HepG2 (cell line): ENCODE results near the gene MIDN. TPM values are rescaled to one million over a fixed set of nuclear protein-coding genes. Genes with fewer than 3 reads are reported as not detected.

Source experiments
- CREB3 ChIP-seq: sonication (generic); formaldehyde crosslinking; IDR thresholded peaks from 2 replicates; pipeline ENCODE4 v1.5.0; 2020; ENCODE audit warnings: missing genetic modification reagents
- DNMT1 ChIP-seq: sonication (generic); formaldehyde crosslinking; IDR thresholded peaks from 2 replicates; pipeline ENCODE4 v1.5.1; 2020; ENCODE audit warnings: mild to moderate bottlenecking, missing genetic modification reagents
- HBP1 ChIP-seq: IDR thresholded peaks from 2 replicates; pipeline ENCODE4 v1.6.1; 2016; ENCODE audit warnings: low read depth, control low read depth
- HMGXB4 ChIP-seq, 2 experiments: sonication (generic) in 1 of 2; formaldehyde crosslinking in 1 of 2; IDR thresholded peaks; 2 replicates each; pipeline versions ENCODE4 v1.4.0 to v1.6.1; 2018 to 2020; ENCODE audit warnings: missing genetic modification reagents in 2 of 2, borderline replicate concordance in 1 of 2, low read depth in 1 of 2, mild to moderate bottlenecking in 1 of 2, missing biosample characterization in 1 of 2
- MYC ChIP-seq: sonication (generic); formaldehyde crosslinking; IDR thresholded peaks from 2 replicates; pipeline ENCODE4 v1.9.0; 2021; ENCODE audit warnings: missing genetic modification reagents, borderline replicate concordance
- NR0B2 ChIP-seq: sonication (generic); formaldehyde crosslinking; IDR thresholded peaks from 2 replicates; pipeline ENCODE4 v1.4.0; 2020; ENCODE audit warnings: mild to moderate bottlenecking, missing genetic modification reagents
- PCBP1 ChIP-seq: fragments of 200-400 bp; formaldehyde crosslinking; IDR thresholded peaks from 2 replicates; pipeline ENCODE4 v1.6.1; 2017; ENCODE audit warnings: mild to moderate bottlenecking, low read depth, low read length, borderline replicate concordance
- POGZ ChIP-seq: sonication (generic); formaldehyde crosslinking; IDR thresholded peaks from 2 replicates; pipeline ENCODE4 v1.4.0; 2020; ENCODE audit warnings: mild to moderate bottlenecking, missing genetic modification reagents
- SAP130 ChIP-seq: IDR thresholded peaks from 2 replicates; pipeline ENCODE4 v1.6.1; 2016; ENCODE audit warnings: low read depth
- TCF12 ChIP-seq, 2 experiments: fragments of 450-650 bp in 1 of 2; sonication (generic) in 1 of 2; formaldehyde crosslinking in 1 of 2; IDR thresholded peaks; 2 replicates each; pipeline versions ENCODE4 v1.6.1 to v1.8.0; 2017 to 2022; ENCODE audit warnings: antibody characterized with exemption in 1 of 2, mild to moderate bottlenecking in 1 of 2, missing genetic modification reagents in 1 of 2, moderate library complexity in 1 of 2
- TFDP2 ChIP-seq: sonication (generic); formaldehyde crosslinking; IDR thresholded peaks from 2 replicates; pipeline ENCODE4 v1.4.0; 2020; ENCODE audit warnings: missing genetic modification reagents
- YEATS4 ChIP-seq: sonication (generic); formaldehyde crosslinking; IDR thresholded peaks from 2 replicates; pipeline ENCODE4 v1.4.0; 2020; ENCODE audit warnings: missing genetic modification reagents, borderline replicate concordance
- ZBTB26 ChIP-seq: IDR thresholded peaks from 2 replicates; pipeline ENCODE4 v1.6.1; 2016; ENCODE audit warnings: missing compliant biosample characterization, missing genetic modification reagents, borderline replicate concordance
- ZBTB38 ChIP-seq: sonication (generic); formaldehyde crosslinking; IDR thresholded peaks from 2 replicates; pipeline ENCODE4 v1.5.1; 2020; ENCODE audit warnings: mild to moderate bottlenecking, missing genetic modification reagents
- ZGPAT ChIP-seq: IDR thresholded peaks from 2 replicates; pipeline ENCODE4 v1.6.1; 2016; ENCODE audit warnings: mild to moderate bottlenecking
- ZNF331 ChIP-seq: sonication (generic); formaldehyde crosslinking; IDR thresholded peaks from 2 replicates; pipeline ENCODE4 v1.4.0; 2020; ENCODE audit warnings: missing genetic modification reagents
- ZNF703 ChIP-seq: sonication (generic); formaldehyde crosslinking; IDR thresholded peaks from 2 replicates; pipeline ENCODE4 v1.5.1; 2020; ENCODE audit warnings: missing genetic modification reagents, mild to moderate bottlenecking, moderate library complexity, borderline replicate concordance
- ZNF777 ChIP-seq: sonication (generic); formaldehyde crosslinking; IDR thresholded peaks from 2 replicates; pipeline ENCODE4 v1.4.0; 2020; ENCODE audit warnings: missing genetic modification reagents
- polyA plus RNA-seq, 8 experiments: library from polyadenylated mRNA; depleted of rRNA in 3 of 8; stranded (reverse) in 7 of 8; unstranded in 1 of 8; fragments of >200 nt; fragmentation: Illumina TruSeq in 4 of 8; extraction: Trizol in 4 of 8; gene quantifications; 2 replicates each; pipeline versions ENCODE4 v1.2.1 to v1.2.3, GENCODE V29; 2011 to 2016; ENCODE audit warnings: low read depth in 4 of 8, missing spikeins in 1 of 8, mixed read lengths in 1 of 8; ENCODE audit not compliant: insufficient read depth in 1 of 8
- total RNA-seq, 5 experiments: library from RNA; depleted of rRNA; stranded (reverse); fragments of >200 nt; fragmentation: Illumina TruSeq; extraction: Trizol; gene quantifications; 2 replicates each; pipeline ENCODE4 v1.2.3, GENCODE V29; 2016; ENCODE audit warnings: low read depth in 1 of 5

Gene MIDN
- total and polyA plus RNA-seq, 2 of the 13 experiments (the other 11 are each of a cell fraction or from before 2014, with no cell fraction given) = 8.4 to 18.0 TPM

GRCh38 chr19:1266916-1267476, 18.6 kb downstream of the MIDN start (continued):
- TF ChIP-seq NR0B2 (0 out of 2 replicates have a peak, but pooled peaks have one; percentile 31), MYC (CRISPR knock-in tag) (peak; percentile 53; the same call in 1 of the 2 replicates), HBP1 (CRISPR knock-in tag) (0 out of 2 replicates have a peak, but pooled peaks have one; percentile 23), HMGXB4 (CRISPR knock-in tag; IDR thresholded peaks at IDR 0.05; ENCODE audit: borderline replicate concordance in 1 of 2, low read depth in 1 of 2) (0 out of 4 replicates have a peak, but pooled peaks have one; percentile 48 to 52), TCF12 (IDR thresholded peaks at IDR 0.05) (no peak), TCF12 (CRISPR knock-in tag; IDR thresholded peaks at IDR 0.05) (peak; percentile 62; the same call in 1 of the 2 replicates), YEATS4 (peak; percentile 34), ZBTB26 (no peak), ZNF703 (no peak; the same call in 1 of the 2 replicates), POGZ (CRISPR knock-in tag) (0 out of 2 replicates have a peak, but pooled peaks have one; percentile 26), ZNF777 (CRISPR knock-in tag) (peak; percentile 46; the same call in 1 of the 2 replicates), ZNF331 (CRISPR knock-in tag) (peak; percentile 37; the same call in 1 of the 2 replicates), ZGPAT (no peak), DNMT1 (CRISPR knock-in tag) (0 out of 2 replicates have a peak, but pooled peaks have one; percentile 37), SAP130 (CRISPR knock-in tag) (0 out of 2 replicates have a peak, but pooled peaks have one; percentile 44), TFDP2 (CRISPR knock-in tag) (peak; percentile 33; the same call in 1 of the 2 replicates), ZBTB38 (CRISPR knock-in tag) (0 out of 2 replicates have a peak, but pooled peaks have one; percentile 61), PCBP1 (peak; percentile 20; the same call in 1 of the 2 replicates), CREB3 (CRISPR knock-in tag) (0 out of 2 replicates have a peak, but pooled peaks have one; percentile 59)
